Fibroblast of the aortic adventitia (primary cell): ENCODE data around the gene SV2C. TPM values are rescaled to one million over a fixed set of nuclear protein-coding genes. Genes with fewer than 3 reads are reported as not detected.

Experiments used
- DNase-seq: peaks from one replicate; pipeline ENCODE4 v3.0.0-alpha.2; 2010; ENCODE audit warnings: low read depth
- H3K4me3 ChIP-seq: 2 replicates; pipeline ENCODE4 v1.5.1; 2011; ENCODE audit warnings: low read depth, mild to moderate bottlenecking, control low read depth, low read length, moderate library complexity
- CTCF ChIP-seq: IDR thresholded peaks from 2 replicates; pipeline ENCODE4 v1.5.1; 2011; ENCODE audit warnings: mild to moderate bottlenecking, low read length, control low read depth, inconsistent platforms; ENCODE audit not compliant: insufficient read depth
- total RNA-seq: library from RNA; depleted of rRNA; stranded (reverse); fragments of >200 nt; gene quantifications from 2 replicates; pipeline ENCODE4 v1.2.3, GENCODE V29; 2012; ENCODE audit warnings: low replicate concordance

Gene SV2C
- total RNA-seq, 1 donor, result not detected

GRCh38 chr5:76104027-76104426, 20.8 kb downstream of the SV2C start:
- no peak overlapping the region for H3K4me3 ChIP-seq
- DNase-seq, result peak; percentile 8
- no peak for TF ChIP-seq CTCF

GRCh38 chr5:76106149-76106548, 23.0 kb downstream of the SV2C start:
- no peak for DNase-seq
- TF ChIP-seq CTCF, result no peak
- no peak overlapping the region for H3K4me3 ChIP-seq

- no peak overlapping the region for H3K4me3 ChIP-seq
- DNase-seq, result no peak
- no peak for TF ChIP-seq CTCF
These were observed 28.4 kb downstream of the SV2C start for GRCh38 chr5:76111477-76112174.

GRCh38 chr5:76113103-76113502, 29.9 kb downstream of the SV2C start:
- H3K4me3 ChIP-seq, result no peak overlapping the region
- no peak for TF ChIP-seq CTCF
- DNase-seq, result no peak

- H3K4me3 ChIP-seq, result no peak overlapping the region
- DNase-seq, result no peak
- no peak for TF ChIP-seq CTCF
These were observed 31.1 kb downstream of the SV2C start for GRCh38 chr5:76114179-76114851.

- no peak for DNase-seq
- H3K4me3 ChIP-seq, result no peak overlapping the region
- no peak for TF ChIP-seq CTCF
These were observed 42.2 kb downstream of the SV2C start for GRCh38 chr5:76125346-76125745.
